HG03064 (cell line): ENCODE results near the gene MOGAT3.
"Not testable (repeated sequence)": the region's sequence is repeated elsewhere in the genome, so short reads cannot be mapped to it uniquely, and the experiment has no call there.

Source experiments
- ATAC-seq: cut with Tn5 transposase; IDR thresholded peaks from one replicate; pipeline ENCODE4 v1.9.1; 2021; ENCODE audit warnings: low read depth; ENCODE audit not compliant: unreplicated experiment

The MOGAT3 gene

DNA sequence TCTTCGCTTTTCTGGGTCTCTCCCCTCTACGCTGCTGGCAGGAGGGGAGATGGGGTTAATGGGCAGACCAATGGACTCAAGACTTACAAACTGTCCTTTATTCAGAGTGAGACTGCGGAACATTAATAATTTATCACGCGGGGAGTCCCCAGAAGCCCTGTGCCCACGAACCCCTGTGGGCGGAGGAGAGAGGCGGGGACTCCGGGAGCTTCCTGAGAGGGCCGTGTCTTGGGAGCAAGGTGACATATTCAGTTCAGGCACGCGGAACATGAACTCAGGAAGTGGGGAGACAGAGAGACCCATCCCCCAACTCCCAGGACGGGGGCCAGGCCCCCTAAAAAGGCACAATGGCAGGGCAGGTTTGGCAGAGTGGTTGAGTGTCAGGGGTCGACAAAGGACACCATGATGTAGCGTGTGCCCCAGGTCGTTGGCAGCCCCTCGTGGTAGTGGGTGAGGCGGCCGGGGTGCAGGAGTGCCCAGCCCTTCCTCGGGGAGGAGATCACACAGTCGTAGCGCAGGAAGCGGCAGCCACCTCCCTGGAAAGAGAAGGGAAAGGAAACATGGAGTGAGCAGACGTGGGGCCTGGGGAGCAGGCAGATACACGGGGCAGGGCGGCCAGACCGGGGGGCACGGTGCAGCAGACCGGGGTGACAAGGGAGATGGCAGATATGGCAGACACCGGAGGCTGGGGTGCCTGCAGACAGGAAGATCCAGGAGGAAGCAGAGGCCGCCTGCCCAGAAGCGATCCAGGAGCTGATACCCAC is 5.2 kb upstream of the MOGAT3 start:
- ATAC-seq: no peak

- not testable (repeated sequence) for ATAC-seq
These were observed 3.2 kb upstream of the MOGAT3 start for GRCh38 chr7:101203740-101204738.

- ATAC-seq: no peak
These were observed 1.7 kb upstream of the MOGAT3 start for GRCh38 chr7:101202603-101202918.

- ATAC-seq: no peak
These were observed 1.1 kb upstream of the MOGAT3 start for GRCh38 chr7:101201695-101202602.

DNA sequence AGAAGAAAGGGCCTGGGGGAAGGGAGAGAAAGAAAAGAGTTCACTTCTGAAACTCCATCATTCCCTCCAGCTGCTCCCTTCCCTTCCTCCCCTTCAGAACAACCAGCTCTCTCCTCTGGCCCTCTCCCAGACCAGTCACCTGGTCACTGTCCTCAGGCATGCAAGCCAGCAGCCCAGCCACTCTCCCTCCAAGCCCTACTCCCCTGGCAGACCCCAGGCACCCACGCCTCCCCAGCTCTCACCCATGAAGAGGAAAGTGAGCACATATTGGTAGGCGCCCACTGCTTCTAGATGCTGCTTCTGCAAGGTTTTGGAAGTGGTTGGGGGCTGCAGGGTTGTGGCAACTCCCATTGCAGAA is 353 bp downstream of the MOGAT3 start:
- no peak for ATAC-seq

GRCh38 chr7:101199522-101199921 is 1.3 kb downstream of the MOGAT3 start:
- ATAC-seq: not testable (repeated sequence)

- ATAC-seq: no peak
These were observed 2.4 kb downstream of the MOGAT3 start for GRCh38 chr7:101198476-101198875.

- no peak for ATAC-seq
These were observed 2.8 kb downstream of the MOGAT3 start for GRCh38 chr7:101197991-101198390.

DNA sequence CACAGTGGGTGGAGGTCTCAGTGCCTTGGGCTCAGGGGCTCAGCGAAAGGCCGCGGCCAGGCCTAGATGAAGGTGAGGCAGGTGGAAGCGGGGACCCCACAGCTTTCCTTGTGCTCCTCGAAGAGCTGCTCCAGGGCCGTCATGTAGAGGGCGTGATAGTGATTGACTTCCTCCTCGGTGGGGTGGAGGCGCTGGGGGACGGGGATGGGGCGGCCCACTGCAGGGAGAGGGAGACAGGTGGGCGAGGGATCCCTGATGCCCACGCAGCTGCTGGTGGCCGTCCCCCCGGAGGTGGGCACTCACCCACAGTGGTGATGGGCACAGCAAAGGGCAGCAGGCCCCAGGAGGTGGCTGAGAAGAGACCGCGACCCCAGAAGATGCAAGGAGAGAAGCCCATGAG is 5.0 kb downstream of the MOGAT3 start:
- ATAC-seq: no peak

DNA sequence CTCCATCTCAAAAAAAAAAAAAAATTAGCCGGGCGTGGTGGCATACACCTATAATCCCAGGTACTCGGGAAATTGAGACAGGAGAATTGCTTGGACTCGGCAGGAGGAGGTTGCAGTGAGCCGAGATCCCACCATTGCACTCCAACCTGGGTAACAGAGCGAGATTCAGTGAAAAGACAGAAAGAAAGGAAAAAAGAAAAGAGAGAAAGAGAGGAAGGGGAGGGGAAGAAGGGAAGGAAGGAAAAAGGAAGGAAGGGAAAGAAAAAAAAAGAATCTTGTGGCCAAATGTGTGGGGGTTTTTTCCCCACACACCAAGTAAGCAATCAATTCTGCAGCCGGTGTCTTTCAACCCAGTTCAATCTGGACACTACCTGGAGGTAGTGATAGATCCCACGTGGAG is 11.7 kb downstream of the MOGAT3 start:
- no peak for ATAC-seq

- ATAC-seq: no peak
These were observed 13.9 kb downstream of the MOGAT3 start for GRCh38 chr7:101186844-101187428.

DNA sequence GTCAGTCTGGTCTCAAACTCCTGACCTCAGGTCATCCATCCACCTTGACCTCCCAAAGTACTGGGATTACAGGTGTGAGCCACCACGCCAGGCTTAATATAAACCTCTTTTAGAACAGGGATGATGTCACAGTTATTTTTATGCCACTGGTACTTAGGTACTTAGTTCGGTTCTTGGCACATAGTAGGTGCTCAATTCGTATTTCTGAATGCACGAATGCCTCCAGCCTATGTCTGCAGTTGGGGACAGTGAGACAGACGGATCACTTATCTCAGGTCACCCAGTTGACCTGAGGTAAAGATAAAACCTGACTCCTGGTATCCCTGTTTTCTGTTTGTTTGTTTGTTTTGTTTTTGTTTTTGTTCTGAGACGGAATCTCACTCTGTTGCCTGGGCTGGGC is 14.6 kb downstream of the MOGAT3 start:
- no peak for ATAC-seq

GRCh38 chr7:101185258-101185839 is 15.5 kb downstream of the MOGAT3 start:
- no peak for ATAC-seq

- no peak for ATAC-seq
These were observed 20.6 kb downstream of the MOGAT3 start, which contains the start of gene NAT16 for GRCh38 chr7:101180130-101180755. NAT16 (minus strand) TSS chr7:101180293; CDS start chr7:101174807, 5,486 bp downstream.

DNA sequence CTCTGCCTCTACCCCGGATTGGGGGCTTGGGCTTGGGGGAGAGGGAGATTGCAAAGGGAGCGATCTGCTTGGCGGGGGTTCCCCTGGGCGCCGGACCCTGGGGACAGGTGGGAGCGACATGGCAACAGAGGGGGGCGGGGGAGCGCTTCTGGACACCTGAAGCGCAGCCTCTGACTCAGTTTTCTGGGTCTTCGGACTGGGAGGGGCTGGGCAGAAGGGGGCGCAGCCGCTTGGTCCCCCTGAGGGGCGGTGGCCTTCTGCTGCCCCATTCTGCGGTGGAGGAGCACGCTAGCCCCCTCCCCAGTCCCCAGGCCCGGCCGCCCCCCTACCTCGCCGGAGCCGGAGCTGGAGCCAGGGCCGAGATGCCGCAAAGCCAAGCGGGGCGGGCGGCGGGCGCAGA is 21.1 kb downstream of the MOGAT3 start:
- ATAC-seq: no peak

- no peak for ATAC-seq
These were observed 21.7 kb downstream of the MOGAT3 start for GRCh38 chr7:101179117-101179516.

- no peak for ATAC-seq
These were observed 23.2 kb downstream of the MOGAT3 start for GRCh38 chr7:101177644-101178043.

DNA sequence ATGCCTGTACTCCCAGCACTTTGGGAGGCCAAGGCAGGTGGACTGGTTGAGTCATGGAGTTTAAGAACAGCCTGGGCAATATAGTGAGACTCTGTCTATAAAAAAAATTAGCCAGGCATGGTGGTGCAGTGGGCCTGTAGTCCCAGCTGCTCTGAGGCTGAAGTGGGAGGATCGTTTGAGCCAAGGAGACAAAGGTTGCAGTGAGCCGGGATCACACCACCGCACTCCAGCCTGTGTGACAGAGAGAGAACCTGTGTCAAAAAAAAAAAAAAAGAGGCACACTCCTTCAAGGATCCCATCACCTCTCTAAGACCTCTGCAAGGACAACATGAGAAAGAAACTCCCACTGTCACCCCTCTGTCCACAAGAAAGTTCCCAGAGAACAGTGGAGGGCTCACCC is 25.2 kb downstream of the MOGAT3 start:
- ATAC-seq: no peak

DNA sequence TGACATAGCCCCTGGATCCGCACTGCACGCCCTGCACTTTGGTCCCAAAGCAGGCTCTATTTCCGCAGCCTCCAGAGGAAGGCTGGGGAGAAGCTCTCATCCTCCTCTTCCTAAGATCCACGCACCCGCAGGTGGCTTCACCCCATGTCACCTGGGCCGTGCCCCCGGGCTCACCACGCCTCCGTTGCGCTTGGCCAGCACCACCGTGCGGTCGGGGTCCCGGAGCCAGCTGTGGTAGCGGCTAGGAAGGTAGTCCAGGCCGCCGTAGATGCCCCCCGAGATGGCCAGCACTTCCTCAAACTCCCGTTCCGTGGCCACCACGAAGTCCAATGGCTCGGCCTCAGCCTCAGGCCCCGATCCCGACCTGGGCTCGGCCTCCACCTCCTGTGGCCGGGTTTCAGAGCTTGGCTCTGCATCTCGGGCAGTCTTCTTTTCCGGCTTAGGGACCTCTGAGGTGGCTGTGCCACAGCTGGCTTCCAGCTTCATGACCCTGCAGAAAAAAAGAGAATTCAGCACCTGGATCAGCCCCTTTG is 26.4 kb downstream of the MOGAT3 start:
- no peak for ATAC-seq
